NCI-H2171 (cell line): ENCODE data around the gene HNRNPF.

Experiments used
- DNase-seq: peaks from one replicate; lab custom pipeline; 2025; lab: John Stamatoyannopoulos, UW

HNRNPF gene

DNA sequence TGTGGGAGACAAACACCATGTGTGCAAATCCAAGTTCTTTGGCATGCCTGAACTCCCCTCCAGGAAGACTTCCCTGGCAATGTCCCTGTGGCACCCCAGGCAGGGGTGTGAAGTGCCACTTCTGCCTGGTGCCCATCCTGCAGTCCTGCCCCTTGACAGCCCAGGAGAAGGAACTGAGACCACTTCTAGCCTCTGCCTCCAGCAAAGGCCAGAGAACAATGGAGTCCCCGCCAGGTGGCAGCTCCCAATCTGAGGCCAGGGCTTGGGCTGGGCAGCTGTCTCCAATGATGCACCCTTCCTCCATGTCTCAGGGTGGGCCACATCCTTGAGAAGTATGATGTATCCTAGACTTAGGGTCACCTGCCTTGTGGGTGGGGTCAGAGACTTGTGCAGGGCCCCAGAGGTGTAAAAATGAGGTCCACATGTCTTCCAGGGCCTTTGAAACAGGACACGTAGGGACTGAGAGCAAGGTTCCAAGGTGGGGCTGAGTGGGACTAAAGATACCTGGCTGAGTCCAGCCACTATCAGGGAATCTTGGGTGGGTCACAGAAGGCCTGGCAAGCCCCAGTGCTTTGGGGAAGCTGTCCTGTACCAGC lies 32.1 kb downstream of the HNRNPF start:
- no peak for DNase-seq

DNA sequence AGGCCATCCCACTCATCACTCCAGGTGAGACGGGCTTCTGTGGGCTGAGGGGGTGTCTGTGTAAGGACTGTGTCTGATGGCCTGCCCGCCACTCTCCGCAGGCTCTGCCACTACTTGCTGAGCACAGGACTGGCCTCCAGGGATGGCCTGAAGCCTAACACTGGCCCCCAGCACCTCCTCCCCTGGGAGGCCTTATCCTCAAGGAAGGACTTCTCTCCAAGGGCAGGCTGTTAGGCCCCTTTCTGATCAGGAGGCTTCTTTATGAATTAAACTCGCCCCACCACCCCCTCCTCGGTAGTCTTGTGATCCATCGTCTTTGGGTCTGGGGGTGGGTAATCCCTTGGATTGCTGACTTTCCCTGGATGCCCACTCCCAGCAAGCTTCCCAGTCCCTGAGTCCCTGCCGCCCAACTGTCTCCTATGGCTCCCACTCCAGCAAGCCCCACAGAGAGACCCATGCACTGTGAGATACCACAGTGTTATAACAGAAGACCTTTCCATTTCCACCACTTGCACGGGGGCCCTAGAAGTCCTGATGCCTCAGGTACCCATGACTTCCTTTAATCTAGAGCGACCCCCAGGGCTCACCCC lies 32.8 kb downstream of the HNRNPF start:
- no peak for DNase-seq

DNA sequence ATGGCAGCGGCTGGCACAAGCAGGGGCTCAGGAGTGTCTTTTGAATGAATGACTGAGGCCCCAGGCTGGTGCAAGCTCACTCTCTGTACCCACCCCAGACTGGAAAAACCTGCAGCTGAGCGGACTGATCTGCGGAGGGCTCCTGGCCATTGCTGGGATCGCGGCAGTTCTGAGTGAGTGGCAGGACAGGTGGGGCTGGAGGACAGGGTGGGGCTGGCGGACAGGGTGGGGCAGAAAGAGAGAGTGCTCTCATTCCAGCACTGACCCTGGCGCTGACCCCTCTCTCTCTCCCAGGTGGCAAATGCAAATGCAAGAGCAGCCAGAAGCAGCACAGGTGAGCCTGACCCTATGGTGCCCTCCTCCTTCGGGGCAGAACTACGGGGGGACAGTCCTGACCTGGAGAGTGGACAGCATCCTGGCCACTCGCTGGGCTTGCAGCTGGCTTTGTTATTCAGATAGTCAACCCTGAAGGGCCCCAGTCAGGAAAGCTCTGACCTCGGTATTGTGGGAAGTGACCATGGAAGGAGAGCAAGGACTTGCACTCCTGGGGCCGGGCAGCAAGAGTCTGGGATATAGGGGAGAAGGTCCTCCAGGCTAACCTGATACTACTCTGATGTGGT lies 33.5 kb downstream of the HNRNPF start:
- DNase-seq, result no peak

DNA sequence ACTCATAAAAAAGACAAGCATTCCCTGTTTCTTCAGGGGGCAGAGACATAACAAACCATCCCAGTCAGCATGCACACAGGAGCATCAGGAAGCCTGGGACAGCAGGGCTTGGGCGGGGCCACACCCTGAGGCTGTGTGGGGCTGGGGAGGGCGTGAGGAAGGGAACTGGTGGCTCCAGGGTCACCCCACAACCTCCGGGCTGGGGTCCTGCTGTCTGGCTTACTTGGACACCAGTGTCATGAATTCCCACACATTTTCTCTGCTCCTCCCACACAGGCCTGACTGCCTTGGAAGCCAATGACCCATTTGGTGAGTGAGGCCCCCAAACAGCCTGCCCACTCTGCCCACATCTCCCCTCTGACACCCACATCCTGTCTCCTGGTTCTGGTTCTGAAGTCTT lies 34.8 kb downstream of the HNRNPF start:
- DNase-seq, result no peak

DNA sequence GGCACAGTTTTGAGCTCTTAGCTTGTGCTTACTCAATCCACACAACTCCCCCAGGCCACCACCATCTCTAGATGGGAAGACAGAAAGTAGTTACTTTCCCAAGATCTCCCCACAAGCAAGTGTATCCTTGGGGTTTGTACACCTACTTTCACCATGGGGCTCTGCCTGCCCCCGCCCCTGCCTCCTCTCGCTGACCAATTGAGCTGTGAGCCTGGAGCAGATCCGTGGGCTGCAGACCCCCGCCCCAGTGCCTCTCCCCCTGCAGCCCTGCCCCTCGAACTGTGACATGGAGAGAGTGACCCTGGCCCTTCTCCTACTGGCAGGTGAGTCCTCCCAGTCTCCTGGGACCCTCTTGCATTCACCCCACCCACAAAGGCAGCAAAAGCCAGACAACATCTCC lies 35.5 kb downstream of the HNRNPF start:
- no peak for DNase-seq

DNA sequence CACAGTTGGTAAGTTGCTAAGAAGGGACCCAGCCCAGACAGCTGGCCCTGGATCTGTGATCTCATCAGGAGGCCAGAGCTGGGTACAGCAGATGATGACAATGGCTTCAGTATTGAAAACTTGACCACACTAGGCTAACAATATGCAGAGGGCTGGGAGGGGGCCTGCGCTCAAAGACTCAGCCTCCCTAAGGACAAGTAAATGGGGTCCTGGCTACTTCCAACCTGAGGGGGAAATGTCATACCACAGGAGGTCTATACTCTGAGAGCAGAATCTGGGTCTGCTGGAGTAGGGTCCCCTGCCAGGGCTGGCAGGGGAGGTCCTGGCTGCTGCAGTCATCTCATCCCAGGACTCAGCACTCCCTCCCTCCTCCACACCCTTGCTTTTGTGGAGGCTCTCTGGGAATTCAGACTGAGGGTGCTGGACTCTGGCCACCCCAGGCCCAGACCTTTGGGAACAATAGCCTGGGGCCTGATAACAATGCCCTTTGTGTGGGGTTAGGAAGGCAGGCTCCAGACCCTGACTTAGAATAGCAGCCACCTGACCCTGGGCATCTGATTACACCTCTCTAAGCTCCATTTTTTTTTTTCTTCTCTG lies 36.1 kb downstream of the HNRNPF start:
- DNase-seq, result no peak

DNA sequence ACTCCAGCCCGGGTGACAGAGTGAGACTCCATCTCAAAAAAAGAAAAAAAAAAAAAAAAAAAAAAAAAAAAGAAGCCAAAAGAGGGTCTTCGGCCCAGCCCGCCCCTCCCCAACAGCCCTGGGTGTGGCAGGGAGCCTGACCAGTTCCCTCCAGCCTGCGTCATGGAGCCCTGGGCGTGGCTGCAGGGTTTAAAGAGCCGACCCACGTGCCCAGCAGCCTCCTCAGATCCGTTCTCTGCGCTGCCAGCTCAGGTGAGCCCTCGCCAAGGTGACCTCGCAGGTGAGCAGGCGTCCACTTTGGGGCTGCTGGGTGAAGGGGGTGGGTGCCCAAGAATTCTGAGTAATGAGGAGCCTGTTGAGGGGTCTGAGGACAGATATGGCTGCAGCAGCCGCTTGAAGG lies 37.6 kb downstream of the HNRNPF start, which contains the start of gene FXYD4:
Gene FXYD4, plus strand, starts transcription at position 219 of the 400 bp plus-strand sequence. CDS start 2,111 bp downstream, outside the sequence.
- no peak for DNase-seq

DNA sequence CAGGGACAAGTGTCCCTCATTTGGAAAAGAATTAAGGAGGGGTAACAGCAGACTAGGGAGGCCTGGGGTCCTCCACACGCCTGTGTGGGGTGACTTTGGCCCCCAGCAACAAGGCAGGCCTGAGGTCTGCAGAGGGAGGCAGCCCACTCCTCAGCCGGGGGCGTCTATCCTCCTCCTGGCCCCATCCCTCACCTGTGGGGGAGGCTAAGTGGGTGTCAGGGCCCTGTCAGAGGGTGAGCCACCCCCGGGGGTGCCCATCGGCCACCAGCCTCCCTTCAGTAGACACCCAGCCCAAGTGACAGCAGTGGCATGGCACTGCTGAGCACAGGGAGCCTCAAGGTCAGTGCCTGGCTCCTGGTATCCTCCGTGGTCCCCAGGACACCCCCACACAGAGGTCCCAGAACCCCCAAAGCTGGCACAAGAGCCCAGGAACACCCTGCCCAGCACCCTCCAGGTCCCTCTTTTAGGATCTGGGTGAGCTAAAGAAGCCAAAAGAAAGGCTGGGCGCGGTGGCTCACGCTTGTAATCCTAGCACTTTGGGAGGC lies 38.2 kb downstream of the HNRNPF start:
- DNase-seq, result no peak

DNA sequence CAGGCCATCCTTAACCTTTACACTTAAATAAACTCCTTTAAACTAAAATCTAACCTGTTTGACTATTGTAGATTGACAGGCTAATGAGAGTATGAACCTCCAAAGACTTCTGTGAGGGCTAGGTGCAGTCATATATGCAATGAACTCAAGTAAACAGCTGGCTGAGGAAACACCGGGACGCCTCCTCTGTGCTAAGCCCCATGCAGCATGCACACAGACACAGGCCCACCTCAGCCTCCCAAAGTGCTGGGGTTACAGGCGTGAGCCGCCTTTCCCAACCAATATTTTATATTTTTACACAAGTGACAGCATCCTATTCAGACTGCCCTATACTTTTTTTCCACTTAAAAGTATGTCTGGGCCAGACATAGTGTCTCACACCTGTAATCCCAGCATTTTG lies 39.1 kb downstream of the HNRNPF start:
- DNase-seq, result no peak

DNA sequence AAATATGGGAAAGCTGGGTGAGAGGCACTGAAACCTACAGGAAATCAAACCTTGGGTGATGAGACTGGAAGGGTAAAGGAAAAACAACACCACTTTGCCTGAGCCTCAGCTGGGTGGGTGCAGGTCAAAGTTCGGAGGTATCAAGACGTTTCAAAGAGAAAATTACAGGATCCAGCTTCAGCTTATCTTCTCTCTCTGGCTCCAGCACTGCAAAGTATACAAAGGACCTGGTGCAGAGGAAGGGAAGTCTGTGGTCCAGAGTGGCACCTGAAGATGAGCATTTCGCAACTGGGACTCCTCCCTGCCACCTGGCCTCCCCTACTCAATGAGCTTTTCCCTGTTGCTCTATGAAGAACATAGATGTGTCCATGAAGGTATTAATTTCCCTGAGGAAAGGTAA lies 44.0 kb downstream of the HNRNPF start:
- no peak for DNase-seq

DNA sequence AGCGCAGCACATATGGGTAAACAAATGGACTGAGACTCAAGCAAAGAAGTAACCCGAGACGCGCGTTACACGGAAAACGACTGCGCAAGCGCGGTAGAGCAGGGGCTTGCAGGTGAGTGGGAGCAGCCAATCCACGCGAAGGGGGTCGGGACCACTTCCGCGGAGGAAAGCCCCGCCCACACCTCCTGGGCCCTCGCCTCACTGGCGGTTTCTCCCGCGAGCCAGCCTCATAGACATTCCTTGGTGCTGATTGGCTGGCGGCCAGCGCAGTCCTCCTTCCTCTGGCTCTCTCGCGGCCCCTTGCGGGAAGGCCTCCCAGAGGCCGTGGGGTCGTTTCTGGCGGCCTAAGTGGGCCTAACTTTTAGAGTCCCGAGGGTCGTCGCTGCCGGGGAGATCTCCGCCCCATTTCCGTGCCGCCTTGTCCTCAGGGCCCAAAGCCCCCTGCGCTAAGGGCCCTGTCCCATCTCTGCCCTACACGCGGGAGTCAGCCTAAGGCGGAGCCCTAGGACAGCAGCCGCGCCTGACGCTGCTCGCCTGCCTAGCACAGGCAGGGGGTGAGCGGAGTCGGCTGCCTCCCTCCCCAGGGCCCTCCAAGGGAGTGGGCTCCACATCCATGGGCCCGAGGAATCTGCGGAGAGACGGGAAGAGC lies 46.7 kb downstream of the HNRNPF start:
- DNase-seq, result peak; percentile 86

DNA sequence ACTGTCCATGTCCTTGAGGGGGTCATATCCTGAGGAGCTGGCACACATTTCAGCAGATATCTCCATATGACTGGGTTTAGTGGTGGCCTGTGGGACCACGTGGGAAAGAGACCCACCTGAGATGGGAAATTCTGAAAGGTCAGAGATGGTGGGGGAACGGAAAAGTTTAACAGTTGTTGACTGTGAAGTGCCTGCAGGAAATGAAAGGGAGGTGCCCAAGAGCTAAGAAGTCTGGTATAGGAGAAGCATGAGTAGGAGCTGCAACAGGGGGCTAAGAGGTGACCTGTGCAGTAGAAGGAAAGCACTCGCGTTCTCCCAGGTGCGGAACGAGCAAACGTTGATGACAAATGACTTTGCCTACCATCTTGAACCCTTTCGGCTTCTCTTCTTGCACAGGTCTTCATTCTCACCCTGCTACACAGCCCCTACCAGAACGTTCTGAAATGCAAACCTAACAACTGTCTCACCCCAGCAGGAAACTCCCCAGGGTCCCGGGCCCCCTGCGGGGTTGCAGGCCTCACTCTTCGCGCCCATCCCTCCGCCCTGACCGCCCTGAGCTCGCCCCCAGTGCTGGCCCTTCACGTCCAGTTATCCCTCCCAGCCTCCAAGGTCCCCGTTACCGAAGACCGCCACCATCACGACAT lies 47.3 kb downstream of the HNRNPF start:
- no peak for DNase-seq

DNA sequence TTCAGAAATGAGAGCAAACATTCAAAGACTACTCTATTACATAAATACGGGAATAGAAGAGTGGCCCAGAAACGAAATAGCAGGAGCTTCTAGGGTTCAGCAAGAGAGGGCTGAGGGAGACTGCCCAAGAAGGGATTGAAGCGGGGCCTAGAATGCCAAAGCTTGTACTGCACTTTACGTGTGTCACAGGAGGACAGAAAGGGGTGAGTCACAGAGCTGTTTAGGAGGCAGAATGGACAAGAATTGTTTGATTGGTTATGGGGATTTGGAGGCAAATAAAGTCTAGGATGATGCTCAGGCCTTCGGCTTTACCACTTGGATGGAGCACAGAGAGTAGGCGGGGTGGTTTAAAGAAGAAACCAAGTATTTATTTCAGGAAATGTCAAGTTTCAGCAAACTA lies 48.9 kb downstream of the HNRNPF start:
- no peak for DNase-seq

DNA sequence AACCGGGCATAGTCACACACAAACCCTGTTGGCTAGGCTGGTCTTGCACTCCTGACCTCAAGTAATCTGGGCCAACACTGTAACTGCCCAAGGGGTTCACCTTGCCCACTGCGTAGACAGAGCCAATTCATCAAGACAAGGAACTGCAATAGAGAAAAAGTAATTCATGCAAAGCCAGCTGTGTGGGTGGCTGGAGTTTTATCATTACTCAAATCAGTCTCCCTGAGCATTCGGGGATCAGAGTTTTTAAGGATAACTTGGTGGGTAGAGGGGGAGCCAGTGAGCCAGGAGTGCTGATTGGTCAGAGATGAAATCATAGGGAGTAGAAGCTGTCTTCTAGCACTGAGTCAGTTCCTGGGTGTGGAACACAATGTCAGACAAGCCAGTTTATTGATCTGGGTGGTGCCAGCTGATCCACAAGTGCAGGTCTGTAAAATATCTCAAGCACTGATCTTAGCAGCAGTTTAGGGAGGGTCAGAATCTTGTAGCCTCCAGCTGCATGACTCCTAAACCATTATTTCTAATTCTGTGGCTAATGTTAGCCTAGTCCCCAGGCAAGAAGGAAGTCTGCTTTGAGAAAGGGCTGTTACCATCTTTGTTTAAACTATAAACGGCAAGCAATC lies 53.1 kb downstream of the HNRNPF start:
- no peak for DNase-seq

DNA sequence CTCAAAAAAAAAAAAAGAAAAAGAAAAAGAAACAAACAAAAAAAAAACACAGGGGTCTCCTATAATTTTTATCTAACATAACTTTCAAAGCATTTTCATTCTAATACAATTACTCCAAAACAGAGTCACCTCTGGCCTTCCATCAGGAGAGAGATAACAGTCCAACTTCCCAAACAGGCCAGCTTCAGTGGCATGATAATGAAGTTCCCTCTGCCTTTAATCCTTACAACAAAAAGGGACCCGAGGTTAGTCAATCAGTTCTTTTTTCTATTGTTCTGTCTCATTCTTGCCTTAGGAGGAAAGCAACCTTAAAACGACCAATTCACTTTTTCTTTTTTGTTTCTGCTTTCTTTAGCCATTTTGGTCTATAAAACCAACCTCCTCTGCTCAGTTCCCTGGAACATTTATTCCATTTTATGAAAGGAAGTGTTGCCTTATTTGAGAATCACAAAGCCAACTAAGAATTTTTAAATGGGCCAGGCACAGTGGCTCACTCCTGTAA lies 54.1 kb downstream of the HNRNPF start:
- no peak for DNase-seq

DNA sequence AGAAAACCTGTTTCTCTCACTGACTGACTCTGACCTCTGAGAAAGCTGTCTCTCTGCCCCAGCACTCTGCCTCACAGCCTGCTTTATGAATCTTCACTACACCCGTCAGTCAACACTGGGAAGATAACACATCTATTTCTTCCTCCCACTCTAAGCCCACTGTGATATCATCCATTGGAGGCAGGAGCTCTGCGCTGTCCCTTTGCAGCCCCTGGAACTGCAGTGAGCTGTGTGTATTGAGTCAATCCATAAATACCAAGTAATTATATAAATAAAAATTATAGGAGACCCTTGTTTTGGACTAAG lies 54.7 kb downstream of the HNRNPF start:
- DNase-seq, result no peak

DNA sequence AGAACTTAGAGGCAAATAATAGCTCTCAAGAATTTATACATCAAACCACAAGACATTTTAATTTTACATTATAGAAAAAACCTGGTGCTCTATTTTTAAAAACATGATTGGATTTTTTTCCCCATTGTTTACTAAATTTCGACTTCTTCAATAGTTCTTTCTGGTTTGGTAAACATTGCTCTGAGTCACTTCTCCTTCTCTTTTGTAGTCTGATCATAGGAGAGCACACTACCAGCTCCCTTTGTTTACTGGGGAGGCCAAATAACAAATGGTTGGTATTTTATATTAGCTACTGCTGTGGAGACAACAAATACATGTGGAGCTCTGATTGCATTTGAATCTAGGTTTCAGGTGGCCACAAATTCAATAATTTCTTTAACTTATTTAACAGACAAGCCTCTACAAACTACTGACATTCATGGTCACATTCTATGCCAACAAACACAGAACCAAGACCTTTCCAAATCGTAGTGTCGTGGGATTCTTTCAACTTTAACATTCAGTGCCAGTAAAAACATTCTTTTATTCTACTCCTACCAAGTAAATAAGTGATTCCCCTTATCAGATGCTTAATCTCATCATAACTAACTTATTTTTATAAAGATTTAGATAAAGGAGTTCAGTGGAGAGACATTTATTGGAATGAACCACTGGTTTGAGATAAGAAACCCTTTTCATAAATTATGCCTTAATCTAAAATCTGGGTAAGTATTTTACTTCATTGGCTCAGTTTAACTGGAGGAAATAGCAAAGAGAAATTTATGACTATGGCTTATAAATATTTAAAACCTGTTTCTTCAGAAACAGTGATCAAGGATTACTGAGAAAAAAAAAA lies 55.3 kb downstream of the HNRNPF start:
- no peak for DNase-seq

DNA sequence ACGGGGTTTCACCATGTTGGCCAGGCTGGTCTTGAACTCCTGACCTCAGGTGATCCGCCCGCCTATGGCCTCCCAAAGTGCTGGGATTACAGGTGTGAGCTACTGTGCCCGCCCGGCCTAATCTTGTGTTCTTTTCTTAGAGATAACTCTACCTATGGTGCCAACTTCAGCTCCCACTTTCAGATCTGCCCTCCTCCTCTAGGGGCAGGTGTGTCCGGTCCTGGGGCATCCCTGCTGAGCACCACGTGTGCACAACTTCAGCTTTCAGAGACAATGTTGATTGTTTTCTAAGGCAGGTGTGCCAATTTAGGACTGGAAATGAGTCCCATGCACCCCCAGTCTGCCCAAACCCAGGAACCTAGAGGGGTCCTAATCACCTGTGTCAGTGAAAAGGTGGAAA lies 56.0 kb downstream of the HNRNPF start:
- no peak for DNase-seq

DNA sequence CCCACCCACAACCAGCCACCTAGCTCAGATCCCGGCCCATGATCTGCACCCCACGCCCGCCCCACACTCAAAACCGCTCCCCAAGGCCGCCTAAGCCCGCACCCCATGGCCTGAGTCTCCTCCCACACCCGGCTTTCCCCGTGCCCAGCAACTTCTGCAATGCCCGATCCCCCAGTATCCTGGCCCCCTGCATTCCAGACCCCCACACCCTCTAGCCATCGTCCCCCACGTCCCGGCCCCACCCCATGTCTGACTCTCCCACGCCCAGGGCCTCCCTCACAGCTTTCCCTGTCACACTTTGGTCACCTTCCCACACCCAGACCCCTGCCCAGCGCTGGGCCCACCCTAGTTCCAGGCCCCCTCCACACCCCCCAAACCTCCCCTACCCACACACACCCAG lies 57.7 kb downstream of the HNRNPF start:
- DNase-seq, result no peak

DNA sequence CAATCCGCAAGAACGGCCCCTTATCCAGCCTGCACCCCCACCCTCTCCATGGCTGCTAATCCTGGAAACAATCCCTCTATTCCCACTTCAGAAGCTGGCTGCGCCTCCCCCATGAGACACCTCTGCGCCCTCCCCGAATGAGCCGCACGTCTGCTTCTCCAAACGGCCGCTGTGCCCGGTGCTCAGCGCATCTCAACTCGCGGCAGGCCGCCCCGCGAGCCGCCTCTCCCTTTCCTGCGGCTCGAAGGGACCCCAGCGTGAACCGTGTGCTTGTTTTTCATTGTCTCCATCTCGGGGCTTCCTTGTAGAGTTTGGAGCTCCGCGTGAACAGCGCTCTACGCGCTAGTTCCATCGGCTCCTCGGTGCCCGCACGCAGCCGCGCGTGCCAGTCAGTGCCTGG lies 58.3 kb downstream of the HNRNPF start:
- no peak for DNase-seq

DNA sequence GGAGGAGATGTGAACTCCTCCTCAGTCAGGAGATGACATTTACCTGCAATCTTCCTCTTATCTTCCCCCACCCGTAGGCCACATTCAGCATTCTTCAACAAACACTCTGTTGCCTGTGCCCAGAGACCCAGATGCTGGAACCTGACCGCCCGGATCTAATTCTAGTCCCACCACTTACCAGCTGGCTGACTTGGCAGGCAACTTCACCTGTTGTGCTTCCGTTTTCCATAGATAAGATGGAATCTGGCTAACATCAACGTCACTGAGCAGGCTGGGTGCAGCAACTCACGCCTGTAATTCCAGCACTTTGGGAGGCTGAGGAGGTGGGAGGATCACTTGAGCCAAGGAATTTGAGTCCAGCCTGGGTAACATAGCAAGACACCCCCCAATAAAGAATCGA lies 58.8 kb downstream of the HNRNPF start:
- no peak for DNase-seq
